K562 (cell line): ENCODE measurements around the gene ATMIN. TPM values are rescaled to one million over a fixed set of nuclear protein-coding genes. Genes with fewer than 3 reads are reported as not detected.

Source experiments
- CC2D1A ChIP-seq: fragments of 450-650 bp; IDR thresholded peaks from 2 replicates; pipeline ENCODE4 v1.6.1; 2017; ENCODE audit warnings: mild to moderate bottlenecking
- CHD1 ChIP-seq: fragments of 200-600 bp; sonication (generic); IDR thresholded peaks from one replicate; pipeline ENCODE4 v1.6.1; 2012; ENCODE audit warnings: mild to moderate bottlenecking, moderate library complexity, low read length, inconsistent platforms
- FOXA3 ChIP-seq, 2 experiments: fragments of 450-650 bp in 1 of 2; sonication (generic) in 1 of 2; formaldehyde crosslinking; IDR thresholded peaks in 1 of 2; conservative IDR thresholded peaks in 1 of 2; 2 replicates each; pipeline versions ENCODE4 v1.4.0 to v1.8.0; 2020 to 2022; ENCODE audit warnings: mild to moderate bottlenecking in 2 of 2, missing genetic modification reagents in 1 of 2
- FOXK1 ChIP-seq: sonication (generic); formaldehyde crosslinking; IDR thresholded peaks from 2 replicates; pipeline ENCODE4 v1.8.0; 2022; ENCODE audit warnings: missing genetic modification reagents, mild to moderate bottlenecking, borderline replicate concordance
- POLR3A ChIP-seq: IDR thresholded peaks from 2 replicates; pipeline ENCODE4 v1.6.1; 2011; ENCODE audit warnings: borderline replicate concordance, mild to moderate bottlenecking, moderate library complexity; ENCODE audit not compliant: insufficient read length, insufficient read depth; ENCODE audit errors: extremely low read depth
- SIN3A ChIP-seq, 2 experiments: fragments of 150-350 bp in 1 of 2; IDR thresholded peaks; 2 replicates each; pipeline ENCODE4 v1.6.1; 2011 to 2016; ENCODE audit warnings: borderline replicate concordance in 2 of 2, low read depth in 2 of 2, low read length in 2 of 2, mild to moderate bottlenecking in 2 of 2, moderate library complexity in 2 of 2; ENCODE audit not compliant: control insufficient read depth in 1 of 2
- TEAD1 ChIP-seq, 2 experiments: fragments of 450-650 bp in 1 of 2; sonication (generic) in 1 of 2; formaldehyde crosslinking; IDR thresholded peaks; 2 replicates each; pipeline versions ENCODE4 v1.4.0 to v1.8.0; 2020 to 2022; ENCODE audit warnings: mild to moderate bottlenecking in 2 of 2, missing genetic modification reagents in 1 of 2
- U2AF2 ChIP-seq: fragments of 200-400 bp; formaldehyde crosslinking; optimal IDR thresholded peaks from 2 replicates; pipeline ENCODE3; 2017; ENCODE audit warnings: low read depth, mild to moderate bottlenecking, low read length
- ZC3H8 ChIP-seq: fragments of 450-650 bp; IDR thresholded peaks from 2 replicates; pipeline ENCODE4 v1.6.1; 2017
- ZNF217 ChIP-seq: sonication (generic); formaldehyde crosslinking; IDR thresholded peaks from 2 replicates; pipeline ENCODE4 v1.8.0; 2022; ENCODE audit warnings: mild to moderate bottlenecking, missing genetic modification reagents
- polyA plus RNA-seq, 8 experiments: library from polyadenylated mRNA; depleted of rRNA in 4 of 8; stranded (reverse) in 5 of 8; unstranded in 3 of 8; fragments of >200 nt; fragmentation: Nextera tagmentation in 2 of 8; fragmentation: Illumina TruSeq in 1 of 8; extraction: Ambion mirVana in 2 of 8; extraction: Trizol in 1 of 8; gene quantifications; 2 replicates each; pipeline versions ENCODE4 v1.2.1 to v1.2.3, GENCODE V29; 2011 to 2014; ENCODE audit warnings: inconsistent platforms in 1 of 8, missing spikeins in 1 of 8
- total RNA-seq, 7 experiments: library from RNA; depleted of rRNA in 6 of 7; stranded (reverse); fragments of >200 nt in 6 of 7; fragmentation: Illumina TruSeq in 2 of 7; extraction: Trizol in 2 of 7; gene quantifications; 2 replicates each; pipeline versions ENCODE4 v1.2.1 to v1.2.3, GENCODE V29; 2011 to 2021; ENCODE audit warnings: low replicate concordance in 1 of 7
- TF ChIP-seq, protein P1 (sequence below): IDR thresholded peaks from 2 replicates; pipeline ENCODE4 v1.6.1; 2016; ENCODE audit warnings: missing genetic modification characterization, missing compliant biosample characterization
- TF ChIP-seq, protein P2 (sequence below): sonication (generic); formaldehyde crosslinking; IDR thresholded peaks from 2 replicates; pipeline ENCODE4 v1.8.1; 2022; ENCODE audit warnings: missing genetic modification reagents
- TF ChIP-seq, protein P3 (sequence below): sonication (generic); formaldehyde crosslinking; IDR thresholded peaks from 2 replicates; pipeline ENCODE4 v1.8.0; 2022; ENCODE audit warnings: missing genetic modification reagents, mild to moderate bottlenecking, borderline replicate concordance

The ATMIN gene
- total and polyA plus RNA-seq, 9 of the 15 experiments (the other 6 are each of a cell fraction or from before 2014, with no cell fraction given) = 6.7 to 40.9 (median 23.4) TPM

DNA sequence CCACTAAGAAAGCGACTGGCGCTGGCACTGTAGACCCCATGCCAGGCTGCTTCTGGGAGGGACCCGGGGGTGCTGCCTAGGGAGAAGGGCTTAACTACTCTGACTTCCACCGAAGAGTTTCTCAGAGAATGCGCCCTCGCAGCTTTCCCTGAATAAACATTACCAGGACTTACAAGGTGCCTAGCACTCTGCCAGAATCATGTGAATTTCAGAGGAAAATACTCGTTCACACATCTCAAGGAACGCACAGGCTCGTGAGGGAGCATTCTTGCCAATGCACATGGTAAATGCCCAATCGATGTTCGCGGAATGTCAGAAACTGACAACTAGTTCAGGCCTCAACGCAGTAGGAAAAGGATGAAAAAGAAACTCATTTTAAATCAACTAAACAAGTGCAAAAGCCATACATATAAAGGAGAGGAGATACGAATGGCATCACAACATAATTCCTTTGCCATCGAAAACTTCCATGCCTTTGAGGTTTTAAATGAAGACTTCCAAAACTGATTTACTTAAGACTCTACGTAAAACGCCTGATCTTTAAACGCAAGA is 30.0 kb upstream of the ATMIN start (continued):
- TF ChIP-seq, protein P1, sequence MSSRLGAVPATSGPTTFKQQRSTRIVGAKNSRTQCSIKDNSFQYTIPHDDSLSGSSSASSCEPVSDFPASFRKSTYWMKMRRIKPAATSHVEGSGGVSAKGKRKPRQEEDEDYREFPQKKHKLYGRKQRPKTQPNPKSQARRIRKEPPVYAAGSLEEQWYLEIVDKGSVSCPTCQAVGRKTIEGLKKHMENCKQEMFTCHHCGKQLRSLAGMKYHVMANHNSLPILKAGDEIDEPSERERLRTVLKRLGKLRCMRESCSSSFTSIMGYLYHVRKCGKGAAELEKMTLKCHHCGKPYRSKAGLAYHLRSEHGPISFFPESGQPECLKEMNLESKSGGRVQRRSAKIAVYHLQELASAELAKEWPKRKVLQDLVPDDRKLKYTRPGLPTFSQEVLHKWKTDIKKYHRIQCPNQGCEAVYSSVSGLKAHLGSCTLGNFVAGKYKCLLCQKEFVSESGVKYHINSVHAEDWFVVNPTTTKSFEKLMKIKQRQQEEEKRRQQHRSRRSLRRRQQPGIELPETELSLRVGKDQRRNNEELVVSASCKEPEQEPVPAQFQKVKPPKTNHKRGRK (tag) = 0 out of 2 replicates have a peak, but pooled peaks have one; percentile 33
- TF ChIP-seq CC2D1A (no peak), POLR3A (no peak), U2AF2 (no peak), FOXA3 (CRISPR knock-in tag; conservative IDR thresholded peaks at IDR 0.05 in 1 of 2, IDR thresholded peaks at IDR 0.05 in 1 of 2) (peak in 1 of 2 experiments; percentile 51; a peak in 1 of 4 replicates), CHD1 (peak; percentile 68), SIN3A (IDR thresholded peaks at IDR 0.05; ENCODE audit: borderline replicate concordance in 2 of 2, control insufficient read depth in 1 of 2, low read depth in 2 of 2, low read length in 2 of 2) (peak in 1 of 2 experiments; percentile 37; a peak in 2 of 4 replicates), FOXK1 (CRISPR knock-in tag) (no peak), TEAD1 (CRISPR knock-in tag; IDR thresholded peaks at IDR 0.05) (0 out of 4 replicates have a peak, but pooled peaks of 1 of the 2 experiments have one; percentile 48), ZNF217 (no peak), ZC3H8 (0 out of 2 replicates have a peak, but pooled peaks have one; percentile 44)
- TF ChIP-seq, protein P2, sequence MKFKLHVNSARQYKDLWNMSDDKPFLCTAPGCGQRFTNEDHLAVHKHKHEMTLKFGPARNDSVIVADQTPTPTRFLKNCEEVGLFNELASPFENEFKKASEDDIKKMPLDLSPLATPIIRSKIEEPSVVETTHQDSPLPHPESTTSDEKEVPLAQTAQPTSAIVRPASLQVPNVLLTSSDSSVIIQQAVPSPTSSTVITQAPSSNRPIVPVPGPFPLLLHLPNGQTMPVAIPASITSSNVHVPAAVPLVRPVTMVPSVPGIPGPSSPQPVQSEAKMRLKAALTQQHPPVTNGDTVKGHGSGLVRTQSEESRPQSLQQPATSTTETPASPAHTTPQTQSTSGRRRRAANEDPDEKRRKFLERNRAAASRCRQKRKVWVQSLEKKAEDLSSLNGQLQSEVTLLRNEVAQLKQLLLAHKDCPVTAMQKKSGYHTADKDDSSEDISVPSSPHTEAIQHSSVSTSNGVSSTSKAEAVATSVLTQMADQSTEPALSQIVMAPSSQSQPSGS (CRISPR knock-in tag) = no peak
- TF ChIP-seq, protein P3, sequence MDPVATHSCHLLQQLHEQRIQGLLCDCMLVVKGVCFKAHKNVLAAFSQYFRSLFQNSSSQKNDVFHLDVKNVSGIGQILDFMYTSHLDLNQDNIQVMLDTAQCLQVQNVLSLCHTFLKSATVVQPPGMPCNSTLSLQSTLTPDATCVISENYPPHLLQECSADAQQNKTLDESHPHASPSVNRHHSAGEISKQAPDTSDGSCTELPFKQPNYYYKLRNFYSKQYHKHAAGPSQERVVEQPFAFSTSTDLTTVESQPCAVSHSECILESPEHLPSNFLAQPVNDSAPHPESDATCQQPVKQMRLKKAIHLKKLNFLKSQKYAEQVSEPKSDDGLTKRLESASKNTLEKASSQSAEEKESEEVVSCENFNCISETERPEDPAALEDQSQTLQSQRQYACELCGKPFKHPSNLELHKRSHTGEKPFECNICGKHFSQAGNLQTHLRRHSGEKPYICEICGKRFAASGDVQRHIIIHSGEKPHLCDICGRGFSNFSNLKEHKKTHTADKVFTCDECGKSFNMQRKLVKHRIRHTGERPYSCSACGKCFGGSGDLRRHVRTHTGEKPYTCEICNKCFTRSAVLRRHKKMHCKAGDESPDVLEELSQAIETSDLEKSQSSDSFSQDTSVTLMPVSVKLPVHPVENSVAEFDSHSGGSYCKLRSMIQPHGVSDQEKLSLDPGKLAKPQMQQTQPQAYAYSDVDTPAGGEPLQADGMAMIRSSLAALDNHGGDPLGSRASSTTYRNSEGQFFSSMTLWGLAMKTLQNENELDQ = no peak
- TF ChIP-seq, all 486 proteins: peak for 13
